GM10847 (cell line): ENCODE measurements around the gene DAZAP1.

Experiments used
- POLR2A ChIP-seq: IDR thresholded peaks from 2 replicates; pipeline ENCODE4 v1.6.1; 2011; ENCODE audit not compliant: insufficient read length; ENCODE audit errors: extremely low read depth

The DAZAP1 gene

DNA sequence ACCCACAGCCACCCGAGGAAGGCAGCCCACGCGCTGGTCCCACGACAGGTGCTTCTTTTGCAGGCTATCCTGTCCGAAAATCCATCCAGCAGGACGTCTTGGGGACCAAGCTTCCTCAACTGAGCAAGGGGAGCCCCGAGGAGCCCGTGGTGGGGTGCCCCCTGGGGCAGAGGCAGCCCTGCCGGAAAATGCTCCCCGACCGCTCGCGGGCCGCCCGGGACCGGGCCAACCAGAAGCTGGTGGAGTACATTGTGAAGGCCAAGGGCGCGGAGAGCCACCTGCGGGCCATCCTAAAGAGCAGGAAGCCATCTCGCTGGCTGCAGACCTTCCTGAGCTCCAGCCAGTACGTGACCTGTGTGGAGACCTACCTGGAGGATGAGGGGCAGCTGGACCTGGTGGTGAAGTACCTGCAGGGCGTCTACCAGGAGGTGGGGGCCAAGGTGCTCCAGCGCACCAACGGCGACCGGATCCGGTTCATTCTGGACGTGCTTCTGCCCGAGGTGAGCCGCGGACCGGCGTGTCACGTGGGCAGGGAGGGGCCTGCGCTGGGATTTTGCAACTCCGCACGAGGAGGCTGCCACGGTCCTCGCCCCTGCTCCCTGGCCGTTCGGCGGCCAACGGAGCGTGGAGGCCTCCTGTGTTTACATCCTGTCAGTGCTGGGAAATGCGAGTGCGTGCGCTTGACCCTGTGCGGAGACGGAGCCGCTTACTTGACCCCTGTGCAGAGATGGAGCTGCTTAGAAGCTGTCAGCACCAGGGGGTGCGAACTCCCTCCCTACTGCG lies 36.6 kb upstream of the DAZAP1 start:
- TF ChIP-seq POLR2A, result no peak

DNA sequence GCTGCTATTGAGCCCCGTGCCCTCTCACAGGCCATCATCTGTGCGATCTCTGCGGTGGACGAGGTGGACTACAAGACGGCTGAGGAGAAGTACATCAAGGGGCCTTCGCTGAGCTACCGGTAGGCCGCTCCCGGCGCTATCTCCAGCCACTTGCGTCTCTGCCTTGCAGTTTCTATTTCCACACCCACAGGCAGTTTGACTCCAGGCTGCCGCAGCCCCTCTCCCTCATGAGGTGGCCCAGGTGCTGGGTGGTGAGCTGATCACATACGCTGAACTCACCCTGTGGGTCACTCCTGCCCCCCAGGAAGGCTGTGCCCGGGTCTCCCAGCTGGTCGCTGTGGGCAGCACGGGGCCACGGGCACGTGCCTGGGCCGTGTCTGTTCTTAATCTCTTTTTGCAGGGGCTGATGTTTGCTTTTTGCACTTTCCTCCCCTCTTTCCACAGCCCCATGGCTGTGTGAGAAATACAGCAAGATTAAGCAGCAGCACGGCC lies 34.3 kb upstream of the DAZAP1 start:
- TF ChIP-seq POLR2A, result no peak

DNA sequence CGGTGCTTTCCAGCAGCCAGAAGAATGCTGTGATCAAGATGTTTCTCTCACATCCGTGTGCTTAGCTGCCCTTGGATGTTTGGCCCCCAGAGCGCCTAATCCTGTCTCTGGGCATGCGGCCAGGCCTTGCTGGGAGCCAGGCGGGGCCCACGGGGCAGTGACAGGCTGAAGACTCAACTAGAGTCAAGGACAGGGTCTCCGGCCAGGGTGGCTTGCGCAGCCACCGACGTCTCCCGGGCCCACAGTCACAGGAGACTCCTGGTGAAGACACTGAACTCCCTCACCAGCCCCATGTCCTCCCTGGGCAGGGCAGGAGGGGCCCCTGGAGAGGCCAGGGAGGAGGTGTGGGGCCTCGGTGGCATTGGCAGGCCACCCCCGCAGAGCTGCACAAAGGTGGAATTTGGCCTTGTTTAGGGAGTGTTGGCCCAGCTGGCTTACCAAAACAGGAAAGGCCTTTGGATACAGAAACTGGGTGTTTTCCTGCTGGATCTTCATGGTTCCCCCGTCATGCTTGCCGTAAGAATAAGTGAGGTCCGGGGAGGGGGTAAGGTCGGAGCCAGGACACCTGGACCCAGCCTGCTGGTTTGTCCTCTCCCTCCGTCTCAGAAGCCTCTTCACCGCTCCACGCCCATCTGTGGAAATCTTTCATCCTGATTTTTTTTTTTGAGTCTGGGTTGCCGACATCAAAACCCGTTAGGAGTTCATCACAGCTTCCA lies 33.7 kb upstream of the DAZAP1 start:
- no peak for TF ChIP-seq POLR2A

DNA sequence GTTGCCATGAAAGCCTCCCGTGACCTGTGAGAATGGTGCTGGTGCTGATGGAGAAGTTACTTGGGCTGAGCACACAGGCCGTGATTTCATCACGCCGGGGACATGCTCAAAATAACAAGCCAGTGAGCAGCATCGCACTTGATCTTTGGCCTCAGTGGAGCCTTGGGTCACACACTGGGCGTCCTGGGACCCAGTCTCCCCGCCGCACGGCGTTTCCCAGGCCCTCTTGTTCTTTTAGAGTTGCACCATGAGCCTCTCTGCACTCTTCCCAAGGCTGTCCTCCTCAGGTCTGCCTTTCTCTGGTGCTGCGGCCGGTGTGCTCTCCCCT lies 33.2 kb upstream of the DAZAP1 start:
- TF ChIP-seq POLR2A, result no peak

DNA sequence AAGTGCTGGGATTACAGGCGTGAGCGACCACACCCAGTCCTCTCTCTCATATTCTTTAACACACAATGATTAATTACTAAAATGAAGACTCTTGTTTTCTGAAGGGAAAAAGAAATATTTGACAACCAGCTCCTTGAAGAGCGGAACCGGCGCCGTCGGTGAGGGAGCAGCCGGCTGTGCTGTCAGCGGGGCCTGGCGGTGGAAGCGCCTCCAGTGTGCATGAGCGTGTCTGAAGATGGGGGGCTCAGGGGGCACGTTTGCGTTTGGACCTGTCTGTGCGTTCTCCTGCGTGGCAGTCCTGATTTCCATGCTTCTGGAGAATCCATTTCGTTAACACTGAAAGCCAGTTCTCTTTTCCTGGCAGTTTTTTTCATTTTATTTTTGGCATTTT lies 31.0 kb upstream of the DAZAP1 start:
- no peak for TF ChIP-seq POLR2A

DNA sequence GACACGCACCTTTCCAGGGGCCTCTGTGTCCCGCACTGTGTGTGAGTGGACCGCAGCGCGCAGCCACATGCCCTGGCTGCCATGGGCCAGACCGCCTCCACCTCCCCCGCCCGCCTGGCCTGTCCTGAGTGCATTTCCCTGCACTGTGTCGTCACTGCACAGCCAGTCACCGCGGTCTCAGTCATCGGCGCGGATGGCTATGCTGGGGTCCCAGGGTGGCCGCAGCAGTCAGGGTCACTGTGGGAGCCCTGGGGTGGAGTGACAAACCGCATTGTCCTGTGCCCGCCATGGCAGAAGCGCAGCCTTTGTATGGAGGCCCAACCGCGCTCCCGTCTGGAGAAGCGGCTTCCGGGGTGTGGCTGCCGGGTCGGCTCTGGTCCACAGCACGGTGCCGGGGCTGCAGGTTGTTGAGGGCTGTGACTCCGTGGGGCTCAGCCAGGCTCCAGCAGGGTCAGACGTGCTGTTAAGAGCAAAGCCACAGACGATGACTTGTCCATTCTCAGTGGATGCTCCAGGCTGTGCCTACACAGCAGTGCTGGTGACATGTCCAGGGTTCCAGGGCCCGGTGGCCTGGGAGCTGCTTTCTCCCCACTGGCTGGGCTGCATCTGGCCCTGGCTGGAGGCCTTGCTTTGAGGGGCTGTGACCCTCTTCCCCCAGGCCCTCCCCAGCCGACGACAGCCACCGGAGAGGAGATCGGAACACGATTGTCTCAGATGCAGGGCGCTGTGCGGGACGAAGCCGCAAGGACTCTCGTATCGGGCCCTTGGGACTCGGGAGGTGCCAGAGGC lies 30.0 kb upstream of the DAZAP1 start:
- TF ChIP-seq POLR2A, result no peak

DNA sequence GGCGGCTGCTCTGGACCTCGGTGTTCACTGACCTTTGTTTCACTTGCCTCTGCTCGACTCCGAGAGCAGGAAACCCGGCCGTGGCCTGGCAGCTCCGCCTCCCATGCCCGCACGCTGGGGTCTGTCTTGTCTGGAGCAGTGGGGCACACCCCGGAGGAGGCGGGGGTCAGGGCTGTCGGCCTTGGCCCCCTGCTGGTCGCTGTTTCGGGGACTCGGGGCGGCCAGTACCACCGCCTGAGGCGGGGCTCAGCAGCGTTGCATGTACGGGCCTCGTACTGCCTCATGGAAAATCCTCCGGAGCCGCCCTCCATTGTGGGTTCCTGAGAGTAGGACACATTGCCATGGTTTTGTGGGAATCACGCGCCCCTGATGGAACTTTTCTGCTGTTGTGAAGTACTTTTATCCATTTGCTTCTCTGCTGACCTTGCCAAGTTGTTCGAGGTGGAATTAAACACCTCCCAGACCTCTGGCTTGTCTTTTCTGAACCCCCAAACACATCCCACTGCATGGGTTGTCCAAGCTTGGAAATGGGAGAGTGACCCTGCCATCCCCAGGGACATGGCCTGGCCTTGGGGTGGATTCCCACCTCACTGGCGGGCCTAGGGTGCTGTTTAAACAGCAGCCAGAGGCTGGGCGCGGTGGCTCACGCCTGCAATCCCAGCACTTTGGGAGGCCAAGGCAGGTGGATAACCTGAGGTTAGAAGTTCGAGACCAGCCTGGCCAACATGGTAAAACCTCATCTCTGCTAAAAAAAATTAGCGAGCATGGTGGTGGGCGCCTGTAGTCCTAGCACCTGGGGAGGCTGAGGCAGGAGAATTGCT lies 29.2 kb upstream of the DAZAP1 start:
- TF ChIP-seq POLR2A, result no peak

DNA sequence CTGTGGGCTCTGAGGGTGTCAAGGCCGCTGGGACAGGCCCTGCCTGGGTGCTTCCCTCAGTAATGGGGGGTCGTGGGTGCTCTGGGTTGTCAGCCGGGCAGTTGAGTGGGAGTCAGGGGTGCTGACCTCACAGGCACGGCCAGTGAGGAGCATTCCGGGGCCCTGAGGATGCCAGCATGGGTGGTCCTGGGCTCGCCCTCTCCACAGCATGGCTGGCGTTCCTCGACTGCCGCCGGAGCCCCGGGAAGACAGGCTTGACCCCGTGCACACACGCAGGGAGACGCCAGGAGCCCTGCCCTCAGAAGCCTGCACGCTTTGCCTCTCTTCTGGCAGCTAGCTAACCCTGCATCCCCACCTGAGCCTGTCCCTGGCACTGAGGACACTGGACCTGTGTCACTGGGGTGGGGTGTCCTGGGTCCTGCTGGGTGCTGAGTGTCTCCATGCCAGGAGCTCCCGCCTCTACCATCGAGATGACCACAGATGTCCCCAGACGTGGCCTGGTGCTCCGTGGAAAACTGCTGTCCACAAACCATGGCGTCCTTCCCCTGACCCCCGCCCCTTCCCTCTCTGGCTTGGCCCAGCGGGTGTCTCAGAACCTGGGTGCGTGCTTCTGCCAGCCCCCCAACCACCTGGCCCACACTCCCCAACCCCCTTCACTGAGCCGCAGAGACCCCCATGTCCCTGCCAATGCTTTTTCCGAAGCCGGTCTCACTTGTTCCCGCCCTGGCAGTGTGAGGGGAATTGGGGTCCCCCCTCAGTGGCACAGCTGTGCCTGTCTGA lies 28.1 kb upstream of the DAZAP1 start:
- no peak for TF ChIP-seq POLR2A

DNA sequence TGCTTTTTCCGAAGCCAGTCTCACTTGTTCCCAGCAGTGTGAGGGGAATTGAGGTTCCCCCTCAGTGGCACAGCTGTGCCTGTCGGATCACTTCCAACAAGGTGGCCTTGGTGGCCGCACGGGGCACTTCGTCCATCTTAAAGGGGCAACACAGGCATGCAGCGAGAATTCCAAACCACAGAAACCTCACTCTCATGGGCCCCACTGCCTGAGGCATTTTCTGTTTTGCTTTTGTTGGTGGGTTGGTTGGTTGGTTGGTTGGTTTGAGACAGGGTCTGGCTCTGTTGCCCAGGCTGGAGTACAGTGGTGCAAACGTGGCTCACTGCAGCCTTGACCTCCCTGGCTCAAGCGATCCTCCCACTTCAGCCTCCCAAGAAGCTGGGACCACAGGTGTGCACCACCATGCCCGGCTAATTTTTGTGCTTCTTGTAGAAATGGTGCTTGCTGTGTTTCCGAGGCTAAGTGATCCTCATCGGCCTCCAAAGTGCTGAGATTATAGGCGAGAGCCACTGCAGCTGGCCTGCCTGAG lies 27.4 kb upstream of the DAZAP1 start:
- TF ChIP-seq POLR2A, result no peak

DNA sequence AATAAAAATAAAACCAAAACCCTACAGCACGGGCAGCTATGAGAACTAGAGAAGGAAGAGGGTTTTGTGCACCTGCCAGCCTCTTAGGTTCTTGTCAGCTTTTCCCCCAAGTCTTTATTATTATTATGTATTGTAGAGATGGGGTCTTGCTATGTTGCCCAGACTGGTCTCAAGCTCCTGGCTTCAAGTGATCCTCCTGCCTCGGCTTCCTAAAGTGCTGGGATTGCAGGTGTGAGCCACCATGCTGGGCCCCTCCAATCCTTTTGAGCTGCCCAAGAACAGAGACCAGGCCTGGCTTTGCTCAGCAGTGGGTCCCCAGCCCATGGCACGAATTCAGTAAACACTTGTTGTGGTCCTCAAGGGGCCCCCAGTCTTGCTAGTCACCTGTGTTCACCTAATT lies 25.1 kb upstream of the DAZAP1 start:
- no peak for TF ChIP-seq POLR2A

DNA sequence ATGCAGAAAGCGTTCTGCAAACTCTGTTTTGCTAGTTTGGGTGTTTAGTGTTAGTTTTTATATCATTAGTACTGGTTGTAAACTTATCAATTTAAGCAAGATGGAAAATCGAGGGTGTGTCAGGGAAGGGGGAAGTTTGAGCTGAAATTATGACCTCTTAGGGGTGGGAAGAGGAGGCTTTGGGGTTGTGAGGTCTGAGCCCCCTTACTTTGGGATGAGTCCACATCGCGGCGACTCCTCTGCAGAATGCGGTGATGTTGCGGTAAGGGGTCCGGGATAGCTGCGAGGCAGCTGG lies 24.4 kb upstream of the DAZAP1 start:
- no peak for TF ChIP-seq POLR2A

DNA sequence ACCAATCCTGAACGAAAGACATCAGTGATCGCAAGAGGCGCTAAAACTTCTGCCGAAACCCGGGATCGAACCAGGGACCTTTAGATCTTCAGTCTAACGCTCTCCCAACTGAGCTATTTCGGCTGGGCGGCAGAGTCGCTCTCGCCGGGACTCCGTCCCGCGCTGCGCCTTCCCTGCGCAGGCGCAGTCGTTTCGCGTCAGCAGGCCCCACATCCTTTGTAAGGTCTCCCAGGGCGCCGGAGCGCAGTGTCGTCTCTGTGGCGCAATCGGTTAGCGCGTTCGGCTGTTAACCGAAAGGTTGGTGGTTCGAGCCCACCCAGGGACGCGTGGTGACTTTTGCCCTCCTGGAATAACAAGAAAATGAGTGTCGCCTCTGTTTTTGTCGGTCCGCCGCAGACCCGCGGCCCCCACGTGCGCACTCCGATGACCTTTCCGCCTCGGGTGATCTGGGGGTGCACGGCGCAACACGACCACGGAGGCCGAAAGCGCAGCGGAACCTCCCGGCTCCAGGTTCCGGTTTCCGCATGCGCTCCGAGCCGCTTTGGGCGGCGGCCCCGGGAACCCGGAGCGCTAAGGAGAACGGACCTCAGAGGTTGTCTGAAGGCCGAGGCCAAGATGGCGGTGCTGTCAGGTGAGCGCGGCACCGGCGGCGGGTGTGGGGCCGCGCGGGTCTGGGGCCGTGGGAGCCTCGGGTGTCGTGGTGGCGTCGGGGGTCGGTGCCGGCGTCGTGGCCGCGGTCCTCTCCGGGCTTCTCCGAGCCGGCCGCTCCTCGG lies 23.9 kb upstream of the DAZAP1 start, which contains the start of gene NDUFS7:
TSS of gene NDUFS7 (plus strand) at position 596 of the 773 bp plus-strand sequence. CDS start at position 616, 20 bp downstream.
- TF ChIP-seq POLR2A, result peak; percentile 74

DNA sequence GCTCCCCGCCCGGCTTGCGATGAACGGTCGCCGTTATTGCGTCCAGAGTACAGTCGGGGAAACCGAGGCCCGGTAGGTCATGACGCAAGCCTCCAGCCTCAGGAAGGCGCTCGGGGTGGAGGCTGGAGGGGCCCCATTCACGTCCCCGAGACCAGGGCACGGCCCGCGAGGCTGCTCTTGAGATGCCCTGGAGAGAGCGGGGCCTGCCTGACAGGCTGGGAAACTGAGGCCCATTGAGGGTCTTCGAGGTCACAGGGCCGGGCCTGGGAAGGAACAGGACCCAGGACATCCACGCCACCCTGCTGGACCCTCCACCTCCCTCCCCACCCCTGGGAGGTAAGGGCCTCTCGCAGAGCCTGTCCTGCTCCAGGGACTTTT lies 23.3 kb upstream of the DAZAP1 start:
- no peak for TF ChIP-seq POLR2A
